ENCODE results near the gene RETREG3. TPM values are rescaled to one million over a fixed set of nuclear protein-coding genes. Genes with fewer than 3 reads are reported as not detected.

Gene RETREG3
- total RNA-seq: 75.4 TPM

GRCh38 chr17:42609182-42609813, at the start of gene RETREG3, which contains the start of gene TUBG1:
Gene RETREG3, minus strand, starts transcription at chr17:42609374. Its CDS starts 50 bp downstream, at chr17:42609324.
Gene TUBG1, plus strand, starts transcription at chr17:42609683. Its CDS starts 55 bp downstream, at chr17:42609738.
- peaks cover 0 to 23% of the 10 kb centered on the region in 2 donors for H3K36me3 ChIP-seq
- peak; percentile 98 for DNase-seq (ENCODE audit: extremely low spot score in 2 of 2)
- H3K4me3 ChIP-seq: peak within 1 kb of the TSS; percentile 77 to 98
- intact Hi-C loops (cut with DNase I): loop anchor here (5.0 kb wide), 1 partner anchor 63 kb away; no protein-coding TSS in a partner anchor
- no peaks in the 10 kb centered on the region for H3K9me3 ChIP-seq
- H3K4me1 ChIP-seq: peaks cover 47% of the 10 kb centered on the region
- no peaks in the 10 kb centered on the region for H3K27me3 ChIP-seq
- peak within 1 kb of the TSS; percentile 96 for H3K27ac ChIP-seq
- TF ChIP-seq POLR2AphosphoS5 (IDR thresholded peaks at IDR 0.05; ENCODE audit: insufficient read depth in 1 of 2, low read depth in 1 of 2): peak; percentile 98
- peak in 1 of 2 donors; percentile 80 for TF ChIP-seq POLR2A (IDR thresholded peaks at IDR 0.05)
- peak in 2 of 3 experiments; percentile 15 to 28 for TF ChIP-seq CTCF (IDR thresholded peaks at IDR 0.05)

GRCh38 chr17:42657824-42658588, 48.8 kb upstream of the RETREG3 start:
- no peaks in the 10 kb centered on the region for H3K27me3 ChIP-seq
- H3K27ac ChIP-seq: no peak overlapping the region
- TF ChIP-seq CTCF (IDR thresholded peaks at IDR 0.05): no peak
- TF ChIP-seq POLR2AphosphoS5 (IDR thresholded peaks at IDR 0.05; ENCODE audit: insufficient read depth in 1 of 2, low read depth in 1 of 2): no peak
- TF ChIP-seq POLR2A (IDR thresholded peaks at IDR 0.05): no peak
- H3K4me1 ChIP-seq: peaks cover 36% of the 10 kb centered on the region
- no peak for DNase-seq (ENCODE audit: extremely low spot score in 2 of 2)
- H3K9me3 ChIP-seq: no peaks in the 10 kb centered on the region
- H3K4me3 ChIP-seq: no peak overlapping the region
- intact Hi-C loops (cut with DNase I): no loop called here
- no peaks in the 10 kb centered on the region for H3K36me3 ChIP-seq

DNA sequence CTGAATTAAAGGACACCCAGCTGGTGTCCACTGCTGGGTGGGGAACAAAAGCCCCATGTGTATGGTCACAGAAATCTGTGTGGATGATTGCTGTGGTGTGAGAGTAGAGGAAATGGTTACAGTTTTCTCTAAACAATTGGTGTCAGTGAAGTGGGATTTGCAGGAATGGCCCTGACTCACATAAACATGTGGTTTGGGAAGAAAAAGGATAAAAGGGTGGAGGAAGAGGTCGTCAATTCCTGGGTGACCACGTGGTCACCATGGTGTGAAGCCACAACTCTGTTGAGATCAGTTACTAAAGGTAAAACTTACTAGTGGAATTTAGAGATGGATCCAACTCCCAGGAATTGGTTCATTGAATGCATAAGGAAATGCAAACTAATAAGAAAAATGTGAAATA, 46.4 kb upstream of the RETREG3 start:
- Histone ChIP-seq H3K4me1 (peaks cover 28% of the 10 kb centered on the region), H3K36me3 (no peaks in the 10 kb centered on the region), H3K4me3 (no peak overlapping the region), H3K27me3 (no peaks in the 10 kb centered on the region), H3K9me3 (no peaks in the 10 kb centered on the region), H3K27ac (peak overlapping the region; percentile 96)
- intact Hi-C loops (cut with DNase I): no loop called here
- DNase-seq (ENCODE audit: extremely low spot score in 2 of 2): no peak
- no peak for TF ChIP-seq POLR2A (IDR thresholded peaks at IDR 0.05)
- no peak for TF ChIP-seq POLR2AphosphoS5 (IDR thresholded peaks at IDR 0.05; ENCODE audit: insufficient read depth in 1 of 2, low read depth in 1 of 2)
- no peak for TF ChIP-seq CTCF (IDR thresholded peaks at IDR 0.05)

- Histone ChIP-seq H3K4me3 (peak overlapping the region; percentile 32 to 39), H3K9me3 (no peaks in the 10 kb centered on the region), H3K27ac (peak overlapping the region; percentile 96), H3K36me3 (no peaks in the 10 kb centered on the region), H3K27me3 (no peaks in the 10 kb centered on the region), H3K4me1 (peaks cover 15% of the 10 kb centered on the region)
- intact Hi-C loops (cut with DNase I): no loop called here
- DNase-seq (ENCODE audit: extremely low spot score in 2 of 2): peak in 1 of 2 donors; percentile 85
- TF ChIP-seq POLR2A (IDR thresholded peaks at IDR 0.05): no peak
- peak; percentile 74 to 81 for TF ChIP-seq POLR2AphosphoS5 (IDR thresholded peaks at IDR 0.05; ENCODE audit: insufficient read depth in 1 of 2, low read depth in 1 of 2)
Observed at GRCh38 chr17:42653179-42654124, 44.3 kb upstream of the RETREG3 start.

DNA sequence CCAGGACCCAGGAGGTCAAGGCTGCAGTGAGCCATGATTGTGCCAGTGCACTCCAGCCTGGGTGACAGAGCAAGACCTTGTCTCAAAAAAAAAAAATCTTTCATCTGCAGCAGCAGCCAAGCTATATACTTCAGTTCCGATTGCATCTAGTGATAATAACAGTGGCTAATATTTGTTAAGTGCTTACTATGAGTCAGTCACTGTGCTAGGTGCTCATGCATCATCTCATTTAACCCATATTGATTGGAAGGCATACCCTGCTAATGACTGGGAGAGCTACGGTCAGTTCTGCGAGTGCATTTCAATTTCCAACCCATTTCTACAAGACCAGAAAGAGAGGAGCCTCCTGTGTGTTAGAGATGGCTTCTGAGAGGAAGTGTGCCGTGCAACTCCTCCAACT, 42.2 kb upstream of the RETREG3 start:
- H3K9me3 ChIP-seq: no peaks in the 10 kb centered on the region
- no peak overlapping the region for H3K4me3 ChIP-seq
- H3K36me3 ChIP-seq: no peaks in the 10 kb centered on the region
- TF ChIP-seq CTCF (IDR thresholded peaks at IDR 0.05): no peak
- TF ChIP-seq POLR2A (IDR thresholded peaks at IDR 0.05): no peak
- TF ChIP-seq POLR2AphosphoS5 (IDR thresholded peaks at IDR 0.05; ENCODE audit: insufficient read depth in 1 of 2, low read depth in 1 of 2): no peak
- H3K4me1 ChIP-seq: peaks cover 15% of the 10 kb centered on the region
- no peak overlapping the region for H3K27ac ChIP-seq
- DNase-seq (ENCODE audit: extremely low spot score in 2 of 2): no peak
- H3K27me3 ChIP-seq: no peaks in the 10 kb centered on the region
- intact Hi-C loops (cut with DNase I): no loop called here
